ENCODE results near the gene C18orf63.

DNA sequence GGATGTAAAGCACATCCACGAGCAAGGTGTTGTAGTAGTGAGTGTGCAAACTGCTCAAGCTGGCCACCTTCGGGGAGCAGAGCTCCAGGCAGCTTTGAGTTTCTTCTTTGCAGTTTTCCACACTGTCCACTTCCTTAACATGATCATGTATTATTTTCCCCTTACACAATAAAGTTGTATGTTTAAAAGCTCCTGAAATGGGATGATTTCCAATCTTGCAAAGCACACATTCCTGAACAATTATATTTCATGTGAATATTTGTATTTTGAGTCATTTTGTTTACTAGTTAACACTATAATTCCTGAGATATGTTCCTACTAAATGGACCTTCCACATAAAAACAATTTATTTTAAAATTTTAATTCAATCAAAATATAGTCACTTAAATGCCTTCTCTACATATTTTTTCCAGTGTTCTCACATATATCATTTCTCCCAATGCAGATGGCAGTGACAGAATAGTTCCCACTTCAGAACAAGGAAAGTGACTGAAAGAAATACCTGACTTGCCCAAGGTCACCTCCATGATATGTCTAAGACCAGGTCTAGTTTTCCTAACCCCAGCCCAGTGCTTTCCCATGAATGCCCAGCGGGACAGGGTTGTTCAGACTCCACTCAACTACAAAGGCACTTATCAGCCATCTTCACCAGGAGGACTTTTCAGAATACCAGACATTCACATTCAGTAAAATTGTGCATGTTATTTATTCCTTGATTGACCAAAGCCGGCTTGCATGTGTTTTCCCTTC is 29.4 kb upstream of the C18orf63 start:
- TF ChIP-seq, protein P1, sequence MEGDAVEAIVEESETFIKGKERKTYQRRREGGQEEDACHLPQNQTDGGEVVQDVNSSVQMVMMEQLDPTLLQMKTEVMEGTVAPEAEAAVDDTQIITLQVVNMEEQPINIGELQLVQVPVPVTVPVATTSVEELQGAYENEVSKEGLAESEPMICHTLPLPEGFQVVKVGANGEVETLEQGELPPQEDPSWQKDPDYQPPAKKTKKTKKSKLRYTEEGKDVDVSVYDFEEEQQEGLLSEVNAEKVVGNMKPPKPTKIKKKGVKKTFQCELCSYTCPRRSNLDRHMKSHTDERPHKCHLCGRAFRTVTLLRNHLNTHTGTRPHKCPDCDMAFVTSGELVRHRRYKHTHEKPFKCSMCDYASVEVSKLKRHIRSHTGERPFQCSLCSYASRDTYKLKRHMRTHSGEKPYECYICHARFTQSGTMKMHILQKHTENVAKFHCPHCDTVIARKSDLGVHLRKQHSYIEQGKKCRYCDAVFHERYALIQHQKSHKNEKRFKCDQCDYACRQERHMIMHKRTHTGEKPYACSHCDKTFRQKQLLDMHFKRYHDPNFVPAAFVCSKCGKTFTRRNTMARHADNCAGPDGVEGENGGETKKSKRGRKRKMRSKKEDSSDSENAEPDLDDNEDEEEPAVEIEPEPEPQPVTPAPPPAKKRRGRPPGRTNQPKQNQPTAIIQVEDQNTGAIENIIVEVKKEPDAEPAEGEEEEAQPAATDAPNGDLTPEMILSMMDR (IDR thresholded peaks at IDR 0.05) = no peak
- no peak for TF ChIP-seq POLR2AphosphoS5 (IDR thresholded peaks at IDR 0.05; ENCODE audit: low read depth, low read length)

Measured in Panc1 (cell line).